ENCODE data around the gene GALNT18.

DNA sequence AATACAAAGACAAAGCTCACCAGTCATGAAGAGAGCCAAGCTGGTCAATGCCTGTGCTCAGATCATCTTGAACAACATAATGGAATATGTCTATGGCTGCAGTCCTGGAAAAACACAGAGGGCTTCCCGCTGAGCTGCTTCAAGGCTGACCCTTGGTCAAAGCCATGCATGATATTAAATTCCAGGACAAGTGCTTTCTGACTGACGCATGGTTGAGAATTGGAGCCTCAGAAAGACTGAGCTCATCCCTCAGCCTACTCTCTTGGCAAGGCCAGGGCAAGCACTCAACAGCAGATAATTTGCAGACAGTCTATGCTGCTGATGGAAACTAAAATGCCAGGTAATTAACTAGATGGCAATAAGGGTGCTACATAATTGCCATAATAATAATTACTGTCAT, 89.2 kb downstream of the GALNT18 start:
- TF ChIP-seq ZFP30 (CRISPR knock-in tag; IDR thresholded peaks at IDR 0.05) (no peak), SNAI2 (CRISPR knock-in tag; IDR thresholded peaks at IDR 0.05) (no peak), ZNF70 (CRISPR knock-in tag; IDR thresholded peaks at IDR 0.05) (no peak)
- TF ChIP-seq, protein P1, sequence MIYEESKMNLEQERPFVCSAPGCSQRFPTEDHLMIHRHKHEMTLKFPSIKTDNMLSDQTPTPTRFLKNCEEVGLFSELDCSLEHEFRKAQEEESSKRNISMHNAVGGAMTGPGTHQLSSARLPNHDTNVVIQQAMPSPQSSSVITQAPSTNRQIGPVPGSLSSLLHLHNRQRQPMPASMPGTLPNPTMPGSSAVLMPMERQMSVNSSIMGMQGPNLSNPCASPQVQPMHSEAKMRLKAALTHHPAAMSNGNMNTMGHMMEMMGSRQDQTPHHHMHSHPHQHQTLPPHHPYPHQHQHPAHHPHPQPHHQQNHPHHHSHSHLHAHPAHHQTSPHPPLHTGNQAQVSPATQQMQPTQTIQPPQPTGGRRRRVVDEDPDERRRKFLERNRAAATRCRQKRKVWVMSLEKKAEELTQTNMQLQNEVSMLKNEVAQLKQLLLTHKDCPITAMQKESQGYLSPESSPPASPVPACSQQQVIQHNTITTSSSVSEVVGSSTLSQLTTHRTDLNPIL (CRISPR knock-in tag; IDR thresholded peaks at IDR 0.05; ENCODE audit: low read depth) = no peak

Measured in SK-N-SH treated with all-trans-retinoic acid at 6 μM for 48 hours (cell line).